Measurements from ENCODE around the gene GABARAPL2.

- TF ChIP-seq ELF4 (IDR thresholded peaks at IDR 0.05) (no peak), ARNT (IDR thresholded peaks at IDR 0.05) (no peak), BHLHE40 (IDR thresholded peaks at IDR 0.05; ENCODE audit: borderline replicate concordance) (no peak), FOXM1 (IDR thresholded peaks at IDR 0.05; ENCODE audit: borderline replicate concordance) (no peak), NFRKB (IDR thresholded peaks at IDR 0.05) (no peak), SUZ12 (IDR thresholded peaks at IDR 0.05) (no peak), FOXA1 (IDR thresholded peaks at IDR 0.05) (no peak), HDGF (IDR thresholded peaks at IDR 0.05; ENCODE audit: borderline replicate concordance) (no peak), TARDBP (IDR thresholded peaks at IDR 0.05) (no peak), SP1 (IDR thresholded peaks at IDR 0.05) (no peak), L3MBTL2 (conservative IDR thresholded peaks at IDR 0.05) (no peak), PKNOX1 (IDR thresholded peaks at IDR 0.05) (no peak), ZNF384 (IDR thresholded peaks at IDR 0.05) (no peak), FOXK2 (IDR thresholded peaks at IDR 0.05) (no peak)
Measured at GRCh38 chr16:75590920-75591843, 25.0 kb downstream of the GABARAPL2 start.

All from HEK293T (cell line).